Thymus (tissue), 11 donors: ENCODE results near the gene ZNF317. TPM values are rescaled to one million over a fixed set of nuclear protein-coding genes. Genes with fewer than 3 reads are reported as not detected.
"Not testable (repeated sequence)": the region's sequence is repeated elsewhere in the genome, so short reads cannot be mapped to it uniquely, and the experiment has no call there.

Experiments
- DNase-seq, 9 donors: peaks; one replicate each; pipeline ENCODE4 v3.0.0-alpha.2; 2013; ENCODE audit warnings: low spot score in 9 of 9, low read depth in 6 of 9, missing footprints in 1 of 9
- H3K27ac ChIP-seq, 2 donors: one replicate each; pipeline ENCODE4 v1.5.1; 2013; ENCODE audit warnings: control low read depth in 1 of 2, low read depth in 1 of 2, low read length in 1 of 2, mild to moderate bottlenecking in 1 of 2, moderate library complexity in 1 of 2
- H3K27me3 ChIP-seq, 2 donors: one replicate each; pipeline ENCODE4 v1.5.1; 2013; ENCODE audit warnings: low read length in 1 of 2; ENCODE audit not compliant: control insufficient read depth in 2 of 2, insufficient read depth in 1 of 2
- H3K36me3 ChIP-seq, 2 donors: one replicate each; pipeline ENCODE4 v1.5.1; 2013; ENCODE audit warnings: low read length in 1 of 2, mild to moderate bottlenecking in 1 of 2, moderate library complexity in 1 of 2; ENCODE audit not compliant: control insufficient read depth in 2 of 2, insufficient read depth in 2 of 2
- H3K4me1 ChIP-seq, 2 donors: one replicate each; pipeline ENCODE4 v1.5.1; 2013; ENCODE audit warnings: low read length in 2 of 2; ENCODE audit not compliant: control insufficient read depth in 2 of 2, insufficient read depth in 2 of 2
- H3K4me3 ChIP-seq, 2 donors: one replicate each; pipeline ENCODE4 v1.5.1; 2013; ENCODE audit warnings: low read length in 2 of 2, control low read depth in 1 of 2, mild to moderate bottlenecking in 1 of 2
- H3K9me3 ChIP-seq, 2 donors: one replicate each; pipeline ENCODE4 v1.5.1; 2013; ENCODE audit warnings: low read length in 1 of 2, mild to moderate bottlenecking in 1 of 2; ENCODE audit not compliant: control insufficient read depth in 2 of 2, insufficient read depth in 1 of 2
- WGBS: extraction: QIAGEN DNeasy Blood & Tissue Kit; methylation state at CpG from one replicate; pipeline ENCODE4 v1.1.7; 2013; 5-methylcytosine and 5-hydroxymethylcytosine counted together
- polyA plus RNA-seq: library from polyadenylated mRNA; stranded (reverse); fragments of 200-250 nt; gene quantifications from one replicate; pipeline ENCODE4 v1.2.3, GENCODE V29; 2013
- total RNA-seq: library from RNA; stranded (reverse); fragments of 120-200 nt; gene quantifications from one replicate; pipeline ENCODE4 v1.2.4, GENCODE V29; 2013
- donor health status: healthy.

The ZNF317 gene
- total and polyA plus RNA-seq, 2 donors: 24.8 to 44.2 TPM

GRCh38 chr19:9187191-9187590 is 47.0 kb downstream of the ZNF317 start:
- no peak for DNase-seq
- Histone ChIP-seq H3K4me3 (no peak overlapping the region), H3K9me3 (peaks cover 0 to 7% of the 10 kb centered on the region in 2 donors), H3K36me3 (no peaks in the 10 kb centered on the region), H3K27ac (no peak overlapping the region), H3K27me3 (no peaks in the 10 kb centered on the region), H3K4me1 (no peaks in the 10 kb centered on the region)
- WGBS: 81% methylated on average over 6 of the region's 6 CpGs

- Histone ChIP-seq H3K27me3 (no peaks in the 10 kb centered on the region), H3K4me3 (no peak overlapping the region), H3K36me3 (no peaks in the 10 kb centered on the region), H3K27ac (no peak overlapping the region), H3K9me3 (peaks cover 0 to 7% of the 10 kb centered on the region in 2 donors), H3K4me1 (no peaks in the 10 kb centered on the region)
- no peak for DNase-seq
- 81% methylated on average over 7 of the region's 7 CpGs for WGBS
Observed at GRCh38 chr19:9189535-9189934, 49.3 kb downstream of the ZNF317 start.

- not testable (repeated sequence) for H3K36me3 ChIP-seq, H3K9me3 ChIP-seq, H3K4me1 ChIP-seq, H3K4me3 ChIP-seq, H3K27me3 ChIP-seq, DNase-seq, H3K27ac ChIP-seq
- 90% methylated on average over 2 of the region's 2 CpGs for WGBS
Observed at GRCh38 chr19:9198044-9198443, 57.8 kb downstream of the ZNF317 start.

- no peak overlapping the region for H3K4me3 ChIP-seq
- DNase-seq: peak; percentile 2 to 60 (median 20)
- no peaks in the 10 kb centered on the region for H3K9me3 ChIP-seq
- no peaks in the 10 kb centered on the region for H3K4me1 ChIP-seq
- H3K27ac ChIP-seq: no peak overlapping the region
- H3K27me3 ChIP-seq: no peaks in the 10 kb centered on the region
- WGBS: 37% methylated on average over 13 of the region's 13 CpGs
- H3K36me3 ChIP-seq: no peaks in the 10 kb centered on the region
Observed at GRCh38 chr19:9205501-9206113, 65.4 kb downstream of the ZNF317 start.

Other genes starting within 250 kb of the ZNF317 start
- 0.61 TPM for gene MUC16, start 130.0 kb upstream of the ZNF317 start, total RNA-seq
- 7.2 TPM for gene MUC16, start 130.0 kb upstream of the ZNF317 start, polyA plus RNA-seq
- gene OR1M1, start 53.3 kb upstream of the ZNF317 start, total RNA-seq: not detected
- under 0.01 TPM for gene OR1M1, start 53.3 kb upstream of the ZNF317 start, polyA plus RNA-seq
- gene OR7G2, start 32.9 kb upstream of the ZNF317 start, total RNA-seq: not detected
- gene OR7G2, start 32.9 kb upstream of the ZNF317 start, polyA plus RNA-seq: 0.02 TPM
- gene OR7G1, start 24.6 kb upstream of the ZNF317 start, total RNA-seq: not detected
- gene OR7G1, start 24.6 kb upstream of the ZNF317 start, polyA plus RNA-seq: not detected
- gene OR7G3, start 13.4 kb upstream of the ZNF317 start, total RNA-seq: not detected
- not detected for gene OR7G3, start 13.4 kb upstream of the ZNF317 start, polyA plus RNA-seq
- gene OR7D2, start 38.6 kb downstream of the ZNF317 start, total RNA-seq: under 0.01 TPM
- 0.07 TPM for gene OR7D2, start 38.6 kb downstream of the ZNF317 start, polyA plus RNA-seq
- not detected for gene OR7D4, start 79.2 kb downstream of the ZNF317 start, total RNA-seq
- 0.02 TPM for gene OR7D4, start 79.2 kb downstream of the ZNF317 start, polyA plus RNA-seq
- gene OR7E24, start 110.5 kb downstream of the ZNF317 start, total RNA-seq: not detected
- not detected for gene OR7E24, start 110.5 kb downstream of the ZNF317 start, polyA plus RNA-seq
- gene ZNF699, start 169.4 kb downstream of the ZNF317 start, total RNA-seq: 4.5 TPM
- gene ZNF699, start 169.4 kb downstream of the ZNF317 start, polyA plus RNA-seq: 1.8 TPM
- 27.7 TPM for gene ZNF559, start 183.8 kb downstream of the ZNF317 start, total RNA-seq
- 72.1 TPM for gene ZNF559, start 183.8 kb downstream of the ZNF317 start, polyA plus RNA-seq
- gene ZNF177, start 222.6 kb downstream of the ZNF317 start, total RNA-seq: 2.9 TPM
- 13.8 TPM for gene ZNF177, start 222.6 kb downstream of the ZNF317 start, polyA plus RNA-seq